Caco-2 (cell line): ENCODE measurements around the gene ITPR1. TPM values are rescaled to one million over a fixed set of nuclear protein-coding genes. Genes with fewer than 3 reads are reported as not detected.

Source experiments
- BruUV-seq: library from RNA; stranded (reverse); fragments of 400-500 nt; replicated peaks from 2 replicates; lab custom pipeline; 2021; lab: Mats Ljungman, UMichigan
- CTCF ChIA-PET: fragments of 300-600 bp; sonication (Branson Sonifier 250); formaldehyde crosslinking; loops from one replicate; lab custom pipeline; 2022; ENCODE audit warnings: antibody characterized with exemption; lab: Charles Lee
- POLR2A ChIA-PET: fragments of 300-600 bp; sonication (Branson Sonifier 250); formaldehyde crosslinking; loops from one replicate; lab custom pipeline; 2022; ENCODE audit warnings: antibody characterized with exemption; lab: Charles Lee
- DNase-seq, 2 experiments: peaks; one replicate each; pipeline versions ENCODE4 v3.0.0 to v3.0.0-alpha.2; 2020 to 2022
- H3K27me3 ChIP-seq: replicated peaks from 2 replicates; pipeline ENCODE4 v1.6.0; 2011; ENCODE audit warnings: low read length; ENCODE audit not compliant: control insufficient read depth, insufficient read depth
- H3K36me3 ChIP-seq: 2 replicates; pipeline ENCODE4 v1.5.1; 2011; ENCODE audit warnings: low read length; ENCODE audit not compliant: control insufficient read depth, insufficient read depth
- H3K4me1 ChIP-seq: fragments of 250-450 bp; sonication (Bioruptor Pico); 2 replicates; pipeline ENCODE4 v1.5.1; 2020; ENCODE audit warnings: mild to moderate bottlenecking
- H3K4me3 ChIP-seq: 2 replicates; pipeline ENCODE4 v1.5.1; 2011; ENCODE audit warnings: low read depth, mild to moderate bottlenecking, control low read depth, low read length
- H3K9me3 ChIP-seq: fragments of 250-450 bp; sonication (Bioruptor Pico); 2 replicates; pipeline ENCODE4 v1.5.1; 2020; ENCODE audit warnings: mild to moderate bottlenecking, moderate library complexity
- H3K27ac Mint-ChIP-seq: one replicate; pipeline ENCODE4 v1.8.0; 2022; ENCODE audit warnings: mixed read lengths; ENCODE audit not compliant: unreplicated experiment
- H3K27me3 Mint-ChIP-seq: one replicate; pipeline ENCODE4 v1.8.0; 2022; ENCODE audit warnings: mixed read lengths; ENCODE audit not compliant: insufficient read depth, unreplicated experiment
- H3K36me3 Mint-ChIP-seq: one replicate; pipeline ENCODE4 v1.8.0; 2022; ENCODE audit warnings: mild to moderate bottlenecking, mixed read lengths; ENCODE audit not compliant: insufficient read depth, unreplicated experiment
- H3K4me1 Mint-ChIP-seq: one replicate; pipeline ENCODE4 v1.8.0; 2022; ENCODE audit warnings: low read depth, mixed read lengths; ENCODE audit not compliant: unreplicated experiment
- H3K4me3 Mint-ChIP-seq: one replicate; pipeline ENCODE4 v1.8.0; 2022; ENCODE audit warnings: mild to moderate bottlenecking, moderate library complexity, mixed read lengths; ENCODE audit not compliant: unreplicated experiment
- H3K9me3 Mint-ChIP-seq: one replicate; pipeline ENCODE4 v1.8.0; 2022; ENCODE audit warnings: mixed read lengths; ENCODE audit not compliant: unreplicated experiment
- CTCF ChIP-seq, 2 experiments: fragments of 200-600 bp in 1 of 2; IDR thresholded peaks; 1 replicate in 1 of 2; 2 replicates in 1 of 2; pipeline versions ENCODE4 v1.5.1 to v1.8.0; 2011 to 2022; ENCODE audit warnings: antibody characterized with exemption in 1 of 2, control low read depth in 1 of 2, inconsistent platforms in 1 of 2, low read depth in 1 of 2, low read length in 1 of 2, mild to moderate bottlenecking in 1 of 2, moderate library complexity in 1 of 2; ENCODE audit not compliant: insufficient read depth in 1 of 2, severe bottlenecking in 1 of 2, unreplicated experiment in 1 of 2
- intact Hi-C: fragments of 100-400 bp; cut with micrococcal nuclease; formaldehyde crosslinking; loops from one replicate; pipeline ENCODE4 v1.10.0; 2022; ENCODE audit not compliant: unreplicated experiment
- total RNA-seq: library from RNA; stranded (reverse); gene quantifications from 2 replicates; pipeline ENCODE4 v1.2.3, GENCODE V29; 2022

The ITPR1 gene
- total RNA-seq, 1 experiment from 2014 or later: 10.4 TPM

- no peaks in the 10 kb centered on the region for H3K4me1 Mint-ChIP-seq
- H3K36me3 Mint-ChIP-seq: no peaks in the 10 kb centered on the region
- no peak overlapping the region for H3K27ac Mint-ChIP-seq
- H3K9me3 ChIP-seq: no peaks in the 10 kb centered on the region
- H3K27me3 Mint-ChIP-seq: no peaks in the 10 kb centered on the region
- ChIA-PET CTCF (no interaction called here), POLR2A (no interaction called here)
- H3K4me3 ChIP-seq: no peak overlapping the region
- DNase-seq: no peak
- no peaks in the 10 kb centered on the region for H3K9me3 Mint-ChIP-seq
- no peaks in the 10 kb centered on the region; the same call in 1 of the 2 replicates for H3K27me3 ChIP-seq
- no peak overlapping the region for H3K4me3 Mint-ChIP-seq
- peaks cover 10% of the 10 kb centered on the region; the same call in 1 of the 2 replicates for H3K4me1 ChIP-seq
- intact Hi-C loops: no loop called here
- H3K36me3 ChIP-seq: no peaks in the 10 kb centered on the region
- no TSS peak for BruUV-seq
- TF ChIP-seq CTCF (IDR thresholded peaks at IDR 0.05; ENCODE audit: insufficient read depth in 1 of 2, low read depth in 1 of 2, low read length in 1 of 2, severe bottlenecking in 1 of 2, unreplicated experiment in 1 of 2): no peak
Observed at GRCh38 chr3:4581920-4582611, 88.9 kb downstream of the ITPR1 start.

- Mint-ChIP-seq H3K4me1 (no peaks in the 10 kb centered on the region), H3K36me3 (no peaks in the 10 kb centered on the region), H3K9me3 (no peaks in the 10 kb centered on the region), H3K4me3 (no peak overlapping the region), H3K27ac (no peak overlapping the region), H3K27me3 (no peaks in the 10 kb centered on the region)
- no peak overlapping the region for H3K4me3 ChIP-seq
- no peak for TF ChIP-seq CTCF (IDR thresholded peaks at IDR 0.05; ENCODE audit: insufficient read depth in 1 of 2, low read depth in 1 of 2, low read length in 1 of 2, severe bottlenecking in 1 of 2, unreplicated experiment in 1 of 2)
- intact Hi-C loops: no loop called here
- H3K9me3 ChIP-seq: no peaks in the 10 kb centered on the region
- BruUV-seq: no TSS peak
- POLR2A ChIA-PET: no interaction called here
- H3K27me3 ChIP-seq: no peaks in the 10 kb centered on the region; the same call in 1 of the 2 replicates
- CTCF ChIA-PET: no interaction called here
- peaks cover 10% of the 10 kb centered on the region; the same call in 1 of the 2 replicates for H3K4me1 ChIP-seq
- H3K36me3 ChIP-seq: no peaks in the 10 kb centered on the region
- DNase-seq: no peak
Observed at GRCh38 chr3:4582624-4583023, 89.5 kb downstream of the ITPR1 start.

GRCh38 chr3:4583416-4583815, 90.3 kb downstream of the ITPR1 start:
- no peak overlapping the region for H3K4me3 ChIP-seq
- no peaks in the 10 kb centered on the region; the same call in 1 of the 2 replicates for H3K27me3 ChIP-seq
- POLR2A ChIA-PET: no interaction called here
- H3K9me3 Mint-ChIP-seq: no peaks in the 10 kb centered on the region
- no TSS peak for BruUV-seq
- H3K36me3 ChIP-seq: no peaks in the 10 kb centered on the region
- no peak overlapping the region for H3K27ac Mint-ChIP-seq
- no peak overlapping the region for H3K4me3 Mint-ChIP-seq
- peaks cover 10% of the 10 kb centered on the region; the same call in 1 of the 2 replicates for H3K4me1 ChIP-seq
- no peaks in the 10 kb centered on the region for H3K4me1 Mint-ChIP-seq
- intact Hi-C loops: no loop called here
- no peak for TF ChIP-seq CTCF (IDR thresholded peaks at IDR 0.05; ENCODE audit: insufficient read depth in 1 of 2, low read depth in 1 of 2, low read length in 1 of 2, severe bottlenecking in 1 of 2, unreplicated experiment in 1 of 2)
- no peaks in the 10 kb centered on the region for H3K36me3 Mint-ChIP-seq
- no peak for DNase-seq
- no peaks in the 10 kb centered on the region for H3K9me3 ChIP-seq
- CTCF ChIA-PET: no interaction called here
- H3K27me3 Mint-ChIP-seq: no peaks in the 10 kb centered on the region
